ENCODE measurements around the gene CD44.

- no peak for TF ChIP-seq CTCF (IDR thresholded peaks at IDR 0.05)
- no peak for TF ChIP-seq POLR2A (IDR thresholded peaks at IDR 0.05)
- TF ChIP-seq EP300 (IDR thresholded peaks at IDR 0.05; ENCODE audit: low read depth) = no peak
- no peak for TF ChIP-seq POLR2AphosphoS5 (IDR thresholded peaks at IDR 0.05)
Observed at GRCh38 chr11:35127619-35128018, 11.4 kb upstream of the CD44 start.
